H9 (cell line): ENCODE data around the gene RSPO3. TPM values are rescaled to one million over a fixed set of nuclear protein-coding genes. Genes with fewer than 3 reads are reported as not detected.

Source experiments
- DNase-seq: peaks from one replicate; pipeline ENCODE4 v3.0.0-alpha.2; 2017
- H2AFZ ChIP-seq: one replicate; pipeline ENCODE4 v1.6.1; 2013; ENCODE audit warnings: mild to moderate bottlenecking, low read length, control low read depth, moderate library complexity
- H2AK5ac ChIP-seq: 2 replicates; pipeline ENCODE4 v1.6.1; 2013; ENCODE audit warnings: low read length, control low read depth, mixed read lengths; ENCODE audit not compliant: insufficient read length
- H2BK120ac ChIP-seq: one replicate; pipeline ENCODE4 v1.6.1; 2013; ENCODE audit warnings: low read depth, mild to moderate bottlenecking, low read length, control low read depth, inconsistent platforms; ENCODE audit not compliant: poor library complexity, severe bottlenecking
- H2BK12ac ChIP-seq: 2 replicates; pipeline ENCODE4 v1.6.1; 2013; ENCODE audit warnings: low read length, control low read depth, mixed read lengths, low read depth; ENCODE audit not compliant: insufficient read length
- H2BK15ac ChIP-seq: 2 replicates; pipeline ENCODE4 v1.6.1; 2013; ENCODE audit warnings: low read depth, low read length, control low read depth
- H2BK20ac ChIP-seq: one replicate; pipeline ENCODE4 v1.6.1; 2013; ENCODE audit warnings: low read depth, mild to moderate bottlenecking, low read length, control low read depth, inconsistent platforms; ENCODE audit not compliant: poor library complexity, severe bottlenecking
- H2BK5ac ChIP-seq: 2 replicates; pipeline ENCODE4 v1.6.1; 2013; ENCODE audit warnings: low read length, control low read depth, mixed read lengths; ENCODE audit not compliant: insufficient read length
- H3K14ac ChIP-seq: 2 replicates; pipeline ENCODE4 v1.6.1; 2013; ENCODE audit warnings: low read length, control low read depth; ENCODE audit not compliant: insufficient read depth
- H3K18ac ChIP-seq: 2 replicates; pipeline ENCODE4 v1.6.1; 2013; ENCODE audit warnings: low read depth, mild to moderate bottlenecking, mixed read lengths, low read length, control low read depth; ENCODE audit not compliant: insufficient read length
- H3K23ac ChIP-seq: 2 replicates; pipeline ENCODE4 v1.6.1; 2013; ENCODE audit warnings: low read length, control low read depth, mixed read lengths, low read depth; ENCODE audit not compliant: insufficient read length
- H3K23me2 ChIP-seq: 2 replicates; pipeline ENCODE4 v1.6.1; 2013; ENCODE audit warnings: low read depth, mild to moderate bottlenecking, mixed read lengths, low read length, control low read depth; ENCODE audit not compliant: insufficient read length, poor library complexity, severe bottlenecking
- H3K27ac ChIP-seq: 2 replicates; pipeline ENCODE4 v1.5.1; 2013; ENCODE audit warnings: low read length, control low read depth, mixed read lengths, low read depth; ENCODE audit not compliant: insufficient read length
- H3K27me3 ChIP-seq: 2 replicates; pipeline ENCODE4 v1.6.1; 2013; ENCODE audit warnings: low read length, control low read depth, inconsistent platforms; ENCODE audit not compliant: insufficient read depth
- H3K4ac ChIP-seq: 2 replicates; pipeline ENCODE4 v1.6.1; 2013; ENCODE audit warnings: low read depth, mild to moderate bottlenecking, control low read depth, inconsistent platforms, low read length, moderate library complexity
- H3K4me1 ChIP-seq: 2 replicates; pipeline ENCODE4 v1.6.1; 2013; ENCODE audit warnings: low read length, control low read depth, inconsistent platforms; ENCODE audit not compliant: insufficient read depth
- H3K4me2 ChIP-seq: 2 replicates; pipeline ENCODE4 v1.6.1; 2013; ENCODE audit warnings: low read length, control low read depth, mixed read lengths; ENCODE audit not compliant: insufficient read length, insufficient read depth
- H3K56ac ChIP-seq: 2 replicates; pipeline ENCODE4 v1.6.1; 2013; ENCODE audit warnings: low read depth, mild to moderate bottlenecking, mixed read lengths, low read length, control low read depth; ENCODE audit not compliant: insufficient read length
- H3K79me1 ChIP-seq: 2 replicates; pipeline ENCODE4 v1.6.1; 2013; ENCODE audit warnings: low read depth, mild to moderate bottlenecking, moderate library complexity, low read length, control low read depth, inconsistent platforms; ENCODE audit not compliant: insufficient read depth, poor library complexity, severe bottlenecking
- H3K79me2 ChIP-seq: 2 replicates; pipeline ENCODE4 v1.6.1; 2013; ENCODE audit warnings: low read length, control low read depth, inconsistent platforms; ENCODE audit not compliant: insufficient read depth
- H3K9ac ChIP-seq: 2 replicates; pipeline ENCODE4 v1.6.1; 2013; ENCODE audit warnings: low read length, control low read depth, mixed read lengths; ENCODE audit not compliant: insufficient read length; ENCODE audit errors: extremely low read depth
- H3K9me3 ChIP-seq: one replicate; pipeline ENCODE4 v1.6.1; 2013; ENCODE audit warnings: low read depth, low read length, inconsistent platforms; ENCODE audit not compliant: control insufficient read depth
- H3T11ph ChIP-seq: one replicate; pipeline ENCODE4 v1.6.1; 2013; ENCODE audit warnings: mild to moderate bottlenecking, low read length, control low read depth, inconsistent platforms
- H4K20me1 ChIP-seq: one replicate; pipeline ENCODE4 v1.6.1; 2013; ENCODE audit not compliant: control insufficient read depth, insufficient read length, insufficient read depth
- H4K5ac ChIP-seq: 2 replicates; pipeline ENCODE4 v1.6.1; 2013; ENCODE audit warnings: low read depth, mild to moderate bottlenecking, mixed read lengths, low read length, control low read depth; ENCODE audit not compliant: insufficient read length
- H4K8ac ChIP-seq: replicated peaks from 2 replicates; pipeline ENCODE4 v1.6.1; 2013; ENCODE audit warnings: low read length, control low read depth, mixed read lengths, low read depth; ENCODE audit not compliant: insufficient read length
- H4K91ac ChIP-seq: 2 replicates; pipeline ENCODE4 v1.6.1; 2013; ENCODE audit warnings: low read depth, mild to moderate bottlenecking, moderate library complexity, mixed read lengths, low read length, control low read depth; ENCODE audit not compliant: insufficient read length
- H3K27ac Mint-ChIP-seq, 3 experiments: 2 replicates in 2 of 3; 3 replicates in 1 of 3; pipeline ENCODE4 v1.8.0; 2020 to 2021; ENCODE audit warnings: mixed read lengths in 3 of 3, mild to moderate bottlenecking in 1 of 3, moderate library complexity in 1 of 3
- H3K27me3 Mint-ChIP-seq: 2 replicates; pipeline ENCODE4 v1.8.0; 2021; ENCODE audit warnings: low read depth, mild to moderate bottlenecking, moderate library complexity, mixed read lengths
- H3K36me3 Mint-ChIP-seq, 3 experiments: 2 replicates in 2 of 3; 3 replicates in 1 of 3; pipeline ENCODE4 v1.8.0; 2020 to 2021; ENCODE audit warnings: low read depth in 3 of 3, mixed read lengths in 3 of 3; ENCODE audit not compliant: insufficient read depth in 1 of 3
- H3K4me1 Mint-ChIP-seq, 2 experiments: 2 replicates each; pipeline ENCODE4 v1.8.0; 2020; ENCODE audit warnings: mixed read lengths in 2 of 2
- H3K4me3 Mint-ChIP-seq, 2 experiments: 2 replicates in 1 of 2; 3 replicates in 1 of 2; pipeline ENCODE4 v1.8.0; 2020 to 2021; ENCODE audit warnings: mild to moderate bottlenecking in 2 of 2, mixed read lengths in 2 of 2, moderate library complexity in 1 of 2
- H3K9me3 Mint-ChIP-seq, 2 experiments: 2 replicates in 1 of 2; 3 replicates in 1 of 2; pipeline ENCODE4 v1.8.0; 2020; ENCODE audit warnings: mild to moderate bottlenecking in 2 of 2, mixed read lengths in 2 of 2, moderate library complexity in 1 of 2
- WGBS: extraction: QIAGEN DNeasy Blood & Tissue Kit; methylation state at CpG from one replicate; pipeline ENCODE4 v1.1.7; 2013; ENCODE audit warnings: missing lambda C conversion rate, low lambda C conversion rate, mixed read lengths; ENCODE audit not compliant: insufficient read length; ENCODE audit errors: extremely low coverage; 5-methylcytosine and 5-hydroxymethylcytosine counted together
- total RNA-seq: library from RNA; stranded (reverse); gene quantifications from 2 replicates; pipeline ENCODE4 v1.2.1, GENCODE V29; 2021
- TF ChIP-seq, protein P1 (sequence below): fragments of 200-600 bp; sonication (generic); conservative IDR thresholded peaks from 3 replicates; pipeline ENCODE4 v1.8.0; 2021; ENCODE audit warnings: antibody characterized with exemption, mild to moderate bottlenecking

The RSPO3 gene
- total RNA-seq, 1 experiment from 2014 or later, result not detected

- Mint-ChIP-seq H3K4me1 (peaks cover 0 to 5% of the 10 kb centered on the region in 2 experiments; a peak in 1 of 4 replicates), H3K9me3 (no peaks in the 10 kb centered on the region), H3K27ac (no peak overlapping the region), H3K27me3 (peaks cover 35% of the 10 kb centered on the region), H3K4me3 (no peak overlapping the region), H3K36me3 (no peaks in the 10 kb centered on the region)
- Histone ChIP-seq H3K18ac (no peak overlapping the region), H3K9ac (no peak overlapping the region), H3K14ac (no peak overlapping the region), H3K27me3 (no peaks in the 10 kb centered on the region), H3K23ac (no peak overlapping the region), H2BK20ac (no peak overlapping the region), H4K20me1 (no peaks in the 10 kb centered on the region), H3K4me1 (no peaks in the 10 kb centered on the region), H2BK15ac (no peak overlapping the region), H2AK5ac (no peak overlapping the region), H4K8ac (no peak overlapping the region), H3K4me2 (no peak overlapping the region), H3K23me2 (no peaks in the 10 kb centered on the region), H2BK120ac (no peak overlapping the region), H3K79me1 (no peaks in the 10 kb centered on the region), H2AFZ (no peak overlapping the region), H3K79me2 (no peaks in the 10 kb centered on the region), H2BK12ac (no peak overlapping the region), H4K5ac (no peak overlapping the region), H3K56ac (no peak overlapping the region), H3K9me3 (no peaks in the 10 kb centered on the region), H2BK5ac (no peak overlapping the region), H3K27ac (no peak overlapping the region), H4K91ac (no peak overlapping the region), H3T11ph (no peak overlapping the region), H3K4ac (no peak overlapping the region)
- DNase-seq, result no peak
- TF ChIP-seq, protein P1, sequence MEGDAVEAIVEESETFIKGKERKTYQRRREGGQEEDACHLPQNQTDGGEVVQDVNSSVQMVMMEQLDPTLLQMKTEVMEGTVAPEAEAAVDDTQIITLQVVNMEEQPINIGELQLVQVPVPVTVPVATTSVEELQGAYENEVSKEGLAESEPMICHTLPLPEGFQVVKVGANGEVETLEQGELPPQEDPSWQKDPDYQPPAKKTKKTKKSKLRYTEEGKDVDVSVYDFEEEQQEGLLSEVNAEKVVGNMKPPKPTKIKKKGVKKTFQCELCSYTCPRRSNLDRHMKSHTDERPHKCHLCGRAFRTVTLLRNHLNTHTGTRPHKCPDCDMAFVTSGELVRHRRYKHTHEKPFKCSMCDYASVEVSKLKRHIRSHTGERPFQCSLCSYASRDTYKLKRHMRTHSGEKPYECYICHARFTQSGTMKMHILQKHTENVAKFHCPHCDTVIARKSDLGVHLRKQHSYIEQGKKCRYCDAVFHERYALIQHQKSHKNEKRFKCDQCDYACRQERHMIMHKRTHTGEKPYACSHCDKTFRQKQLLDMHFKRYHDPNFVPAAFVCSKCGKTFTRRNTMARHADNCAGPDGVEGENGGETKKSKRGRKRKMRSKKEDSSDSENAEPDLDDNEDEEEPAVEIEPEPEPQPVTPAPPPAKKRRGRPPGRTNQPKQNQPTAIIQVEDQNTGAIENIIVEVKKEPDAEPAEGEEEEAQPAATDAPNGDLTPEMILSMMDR, result no peak
- WGBS, result no CpG with 5 or more reads among the region's 4 CpGs
Observed at GRCh38 chr6:127111526-127111925, 6.9 kb upstream of the RSPO3 start.
